OCI-M1 (cell line): ENCODE results near the gene NUCKS1.

Experiments used
- DNase-seq: peaks from one replicate; lab custom pipeline; 2025; lab: John Stamatoyannopoulos, UW

NUCKS1 gene

GRCh38 chr1:205770618-205771017 lies 20.6 kb upstream of the NUCKS1 start:
- DNase-seq: no peak

- no peak for DNase-seq
Observed at GRCh38 chr1:205769641-205770365, 19.8 kb upstream of the NUCKS1 start.

- DNase-seq: no peak
Observed at GRCh38 chr1:205767248-205767647, 17.3 kb upstream of the NUCKS1 start.

GRCh38 chr1:205766570-205766969 lies 16.6 kb upstream of the NUCKS1 start:
- no peak for DNase-seq

GRCh38 chr1:205766038-205766437 lies 16.1 kb upstream of the NUCKS1 start:
- DNase-seq: no peak

- no peak for DNase-seq
Observed at GRCh38 chr1:205764578-205764977, 14.6 kb upstream of the NUCKS1 start.

- no peak for DNase-seq
Observed at GRCh38 chr1:205763980-205764379, 14.0 kb upstream of the NUCKS1 start.

- DNase-seq: no peak
Observed at GRCh38 chr1:205760606-205761005, 10.6 kb upstream of the NUCKS1 start.

- no peak for DNase-seq
Observed at GRCh38 chr1:205756552-205756951, 6.6 kb upstream of the NUCKS1 start.

- DNase-seq: no peak
Observed at GRCh38 chr1:205754857-205755256, 4.9 kb upstream of the NUCKS1 start.

- no peak for DNase-seq
Observed at GRCh38 chr1:205751036-205751651, 1.2 kb upstream of the NUCKS1 start.

- peak; percentile 99 for DNase-seq
Observed at GRCh38 chr1:205749234-205750137, 496 bp downstream of the NUCKS1 start.

GRCh38 chr1:205748403-205749233 lies 1.4 kb downstream of the NUCKS1 start:
- peak; percentile 93 for DNase-seq

GRCh38 chr1:205746757-205747412 lies 3.1 kb downstream of the NUCKS1 start:
- DNase-seq: no peak

GRCh38 chr1:205744403-205744802 lies 5.6 kb downstream of the NUCKS1 start:
- no peak for DNase-seq

- no peak for DNase-seq
Observed at GRCh38 chr1:205743977-205744376, 6.0 kb downstream of the NUCKS1 start.

GRCh38 chr1:205741681-205742080 lies 8.3 kb downstream of the NUCKS1 start:
- no peak for DNase-seq

- no peak for DNase-seq
Observed at GRCh38 chr1:205739348-205740160, 10.4 kb downstream of the NUCKS1 start.

- DNase-seq: no peak
Observed at GRCh38 chr1:205735218-205735617, 14.8 kb downstream of the NUCKS1 start.

GRCh38 chr1:205733438-205734175 lies 16.4 kb downstream of the NUCKS1 start:
- no peak for DNase-seq
